T-helper 22 cell (primary cell): ENCODE measurements around the gene NAMPT.
"Not testable (repeated sequence)": the region's sequence is repeated elsewhere in the genome, so short reads cannot be mapped to it uniquely, and the experiment has no call there.

ENCODE experiments used
- DNase-seq: peaks from one replicate; pipeline ENCODE4 v3.0.0-alpha.2; 2020; ENCODE audit warnings: low read depth

The NAMPT gene

GRCh38 chr7:106284714-106285050, at the start of gene NAMPT:
TSS of gene NAMPT (minus strand) at chr7:106284983. CDS start at chr7:106284884, 99 bp downstream.
- no peak for DNase-seq

- no peak for DNase-seq
These were observed 47.4 kb upstream of the NAMPT start for GRCh38 chr7:106332201-106332600.

- DNase-seq: no peak
These were observed 46.8 kb upstream of the NAMPT start for GRCh38 chr7:106331441-106332175.

GRCh38 chr7:106329971-106330733, 45.4 kb upstream of the NAMPT start:
- no peak for DNase-seq

GRCh38 chr7:106329408-106329807, 44.6 kb upstream of the NAMPT start:
- DNase-seq: no peak

- DNase-seq: no peak
These were observed 43.0 kb upstream of the NAMPT start for GRCh38 chr7:106327538-106328481.

GRCh38 chr7:106326594-106327537, 42.1 kb upstream of the NAMPT start:
- no peak for DNase-seq

GRCh38 chr7:106324509-106324908, 39.7 kb upstream of the NAMPT start:
- DNase-seq: not testable (repeated sequence)

GRCh38 chr7:106320254-106320770, 35.5 kb upstream of the NAMPT start:
- not testable (repeated sequence) for DNase-seq

GRCh38 chr7:106318482-106318881, 33.7 kb upstream of the NAMPT start:
- DNase-seq: no peak

- DNase-seq: no peak
These were observed 33.2 kb upstream of the NAMPT start for GRCh38 chr7:106317971-106318370.

- DNase-seq: no peak
These were observed 32.2 kb upstream of the NAMPT start for GRCh38 chr7:106316947-106317346.

- no peak for DNase-seq
These were observed 30.1 kb upstream of the NAMPT start for GRCh38 chr7:106314875-106315274.

GRCh38 chr7:106313966-106314365, 29.2 kb upstream of the NAMPT start:
- DNase-seq: no peak

GRCh38 chr7:106313456-106313901, 28.7 kb upstream of the NAMPT start:
- DNase-seq: no peak

- DNase-seq: no peak
These were observed 28.1 kb upstream of the NAMPT start for GRCh38 chr7:106312906-106313305.

GRCh38 chr7:106312099-106312871, 27.5 kb upstream of the NAMPT start:
- DNase-seq: no peak

GRCh38 chr7:106309362-106309761, 24.6 kb upstream of the NAMPT start:
- DNase-seq: no peak

GRCh38 chr7:106306256-106306655, 21.5 kb upstream of the NAMPT start:
- DNase-seq: no peak

GRCh38 chr7:106305732-106306131, 20.9 kb upstream of the NAMPT start:
- DNase-seq: no peak
